Breast epithelium (tissue), 4 donors: ENCODE data around the gene AFAP1. TPM values are rescaled to one million over a fixed set of nuclear protein-coding genes. Genes with fewer than 3 reads are reported as not detected.

Experiments
- DNase-seq, 2 donors: peaks; one replicate each; pipeline ENCODE4 v3.0.0-alpha.2; 2019; ENCODE audit warnings: low spot score in 2 of 2
- H3K27ac ChIP-seq, 2 donors: fragments of 200-600 bp; sonication (generic) in 1 of 2; one replicate each; pipeline ENCODE4 v1.5.1; 2016 to 2019; ENCODE audit warnings: mild to moderate bottlenecking in 1 of 2
- H3K27me3 ChIP-seq, 2 donors: fragments of 200-600 bp; sonication (generic) in 1 of 2; one replicate each; pipeline versions ENCODE4 v1.5.1 to v1.6.0; 2017 to 2019; ENCODE audit warnings: control low read depth in 1 of 2, mild to moderate bottlenecking in 1 of 2
- H3K36me3 ChIP-seq: fragments of 200-600 bp; one replicate; pipeline ENCODE4 v1.5.1; 2019
- H3K4me1 ChIP-seq, 2 donors: fragments of 200-600 bp; sonication (generic); one replicate each; pipeline ENCODE4 v1.5.1; 2016 to 2019; ENCODE audit warnings: control low read depth in 1 of 2
- H3K4me3 ChIP-seq, 3 donors: fragments of 200-600 bp; sonication (generic); 1 replicate in 2 of 3; 2 replicates in 1 of 3; pipeline ENCODE4 v1.5.1; 2016 to 2019; ENCODE audit warnings: mild to moderate bottlenecking in 3 of 3, moderate library complexity in 2 of 3
- H3K9me3 ChIP-seq, 2 donors: fragments of 200-600 bp; sonication (generic) in 1 of 2; one replicate each; pipeline ENCODE4 v1.5.1; 2016 to 2019; ENCODE audit warnings: control low read depth in 1 of 2
- CTCF ChIP-seq, 3 donors: fragments of 450-650 bp; IDR thresholded peaks; one replicate each; pipeline ENCODE4 v1.5.1; 2016 to 2017; ENCODE audit warnings: antibody characterized with exemption in 3 of 3, mild to moderate bottlenecking in 3 of 3, moderate library complexity in 3 of 3
- POLR2A ChIP-seq: fragments of 450-650 bp; IDR thresholded peaks from one replicate; pipeline ENCODE4 v1.6.1; 2016; ENCODE audit warnings: antibody characterized with exemption, mild to moderate bottlenecking, moderate library complexity
- POLR2AphosphoS5 ChIP-seq, 3 donors: sonication (generic); formaldehyde crosslinking; IDR thresholded peaks; one replicate each; pipeline ENCODE4 v1.6.1; 2017; ENCODE audit warnings: antibody characterized with exemption in 3 of 3
- intact Hi-C: fragments of 100-400 bp; cut with DNase I; formaldehyde crosslinking; loops from one replicate; pipeline ENCODE4 v1.15.1; 2023; ENCODE audit warnings: low total_unique reads
- total RNA-seq, 3 donors: library from RNA; depleted of rRNA; stranded (reverse); fragments of >200 nt; gene quantifications; one replicate each; pipeline ENCODE4 v1.1.0, GENCODE V29; 2016

Gene AFAP1
- total RNA-seq, 3 donors from 2014 or later: 14.5 to 21.6 (median 16.6) TPM

DNA sequence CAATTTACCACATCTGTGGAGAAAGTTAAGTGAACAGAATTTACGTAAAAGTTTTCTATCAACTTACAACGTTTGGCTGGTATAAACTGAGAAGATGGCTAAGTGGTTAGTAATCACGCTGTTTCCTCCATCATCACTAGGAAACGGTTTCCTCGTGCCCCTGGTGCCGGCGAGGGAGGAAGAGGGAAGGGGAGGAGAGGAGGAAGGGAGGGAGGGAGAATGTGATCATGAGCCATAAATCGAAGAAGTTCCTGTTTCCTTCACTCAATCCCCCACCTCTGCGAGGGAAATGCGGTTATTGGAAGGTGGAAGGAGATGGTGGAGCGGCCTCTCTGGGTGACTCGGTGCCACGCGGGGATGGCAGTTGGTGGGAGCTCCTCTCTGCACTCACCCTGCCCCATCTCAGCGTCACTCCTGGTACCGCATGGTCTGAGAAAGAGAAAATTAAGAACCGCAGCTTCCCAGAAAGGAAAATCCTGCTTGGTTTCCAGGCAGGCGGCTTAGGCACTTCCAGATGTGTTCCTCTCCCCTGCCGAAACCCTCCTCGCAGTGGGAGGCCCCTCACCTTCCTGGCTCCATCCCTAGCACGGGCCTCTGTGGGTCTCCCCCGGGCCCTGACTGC, 216.8 kb downstream of the AFAP1 start:
- TF ChIP-seq CTCF (IDR thresholded peaks at IDR 0.05) (no peak), POLR2AphosphoS5 (IDR thresholded peaks at IDR 0.05) (no peak), POLR2A (no peak)
- Histone ChIP-seq H3K4me3 (no peak overlapping the region), H3K4me1 (no peaks in the 10 kb centered on the region), H3K27ac (no peak overlapping the region), H3K36me3 (no peaks in the 10 kb centered on the region), H3K9me3 (no peaks in the 10 kb centered on the region), H3K27me3 (peaks cover 0 to 6% of the 10 kb centered on the region in 2 donors)
- intact Hi-C loops: no loop called here
- DNase-seq: no peak

- Histone ChIP-seq H3K4me3 (no peak overlapping the region), H3K27ac (no peak overlapping the region), H3K36me3 (no peaks in the 10 kb centered on the region), H3K9me3 (no peaks in the 10 kb centered on the region), H3K4me1 (no peaks in the 10 kb centered on the region), H3K27me3 (peaks cover 0 to 6% of the 10 kb centered on the region in 2 donors)
- DNase-seq: no peak
- intact Hi-C loops: no loop called here
- TF ChIP-seq POLR2AphosphoS5 (IDR thresholded peaks at IDR 0.05) (no peak), CTCF (IDR thresholded peaks at IDR 0.05) (no peak), POLR2A (no peak)
Measured at GRCh38 chr4:7721984-7722551, 217.6 kb downstream of the AFAP1 start.

DNA sequence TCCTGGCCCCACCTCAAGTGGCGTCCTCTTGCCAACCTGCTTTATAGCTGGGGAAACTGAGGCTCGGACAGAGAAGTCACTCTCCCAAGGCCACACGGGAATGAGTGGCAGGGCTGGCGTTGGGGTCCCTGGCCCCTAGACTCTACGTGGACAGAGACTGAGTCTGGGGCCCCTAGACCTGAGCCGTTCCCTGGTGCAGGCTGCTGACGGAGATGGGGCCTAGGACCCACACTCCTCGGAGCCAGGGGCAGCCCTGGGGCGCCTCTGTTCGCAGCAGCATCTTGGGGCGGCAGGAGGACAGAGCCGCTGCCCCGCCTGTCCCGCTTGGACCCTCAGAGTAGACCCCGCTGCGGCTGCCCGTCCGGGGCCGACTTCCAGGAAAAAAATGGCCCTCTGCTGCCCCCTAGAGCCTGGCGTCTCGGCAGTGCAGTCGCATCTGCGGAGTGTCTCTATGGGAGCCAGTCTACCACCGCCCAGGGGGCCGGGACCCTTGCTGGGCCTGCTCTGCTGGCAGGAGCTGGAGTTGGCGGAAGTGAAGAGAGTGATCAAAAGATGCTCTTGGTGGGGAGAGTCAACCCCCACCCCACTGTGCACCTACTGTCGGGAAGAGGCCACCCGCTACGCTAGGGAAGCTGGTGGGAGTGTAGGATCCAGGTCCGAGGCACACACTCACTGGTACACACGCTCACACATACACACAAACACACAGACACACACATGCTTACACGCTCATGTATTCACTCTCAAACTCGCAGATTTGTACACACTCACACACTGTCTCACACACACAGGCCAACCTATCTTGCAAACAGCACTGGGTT, 220.1 kb downstream of the AFAP1 start:
- intact Hi-C loops: no loop called here
- no peaks in the 10 kb centered on the region for H3K9me3 ChIP-seq
- peak; percentile 59 to 70 (median 63) for TF ChIP-seq CTCF (IDR thresholded peaks at IDR 0.05)
- TF ChIP-seq POLR2A: no peak

DNA sequence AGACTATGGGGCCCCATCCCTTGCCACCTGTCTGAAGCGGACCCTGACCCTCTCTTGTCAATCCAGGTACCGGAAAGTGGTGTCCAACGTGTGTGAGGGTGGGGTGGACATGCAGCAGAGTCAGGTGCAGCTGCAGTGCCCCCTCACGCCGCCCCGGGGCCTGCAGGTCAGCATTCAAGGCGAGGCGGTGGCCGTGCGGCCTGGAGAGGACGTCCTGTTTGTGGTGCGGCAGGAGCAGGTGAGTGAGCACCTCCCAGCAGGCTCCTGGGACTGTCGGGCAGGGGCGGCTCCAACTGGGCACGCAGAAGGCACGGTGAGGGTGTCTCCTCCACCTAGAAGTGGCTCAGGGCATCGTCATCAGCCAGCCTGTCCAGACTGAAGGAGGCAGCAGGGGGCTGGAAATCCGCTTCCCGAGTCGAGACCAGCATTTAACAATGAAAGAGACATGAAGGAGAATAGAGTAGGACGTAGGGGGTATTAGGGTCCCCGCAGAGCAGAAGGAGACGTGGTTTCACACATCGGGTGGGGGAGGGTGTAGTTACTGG, 221.6 kb downstream of the AFAP1 start:
- peaks cover 0 to 6% of the 10 kb centered on the region in 2 donors for H3K27me3 ChIP-seq
- H3K4me3 ChIP-seq: no peak overlapping the region
- no peak overlapping the region for H3K27ac ChIP-seq
- peaks cover 0 to 5% of the 10 kb centered on the region in 2 donors for H3K9me3 ChIP-seq
- intact Hi-C loops: no loop called here
- DNase-seq: no peak
- no peaks in the 10 kb centered on the region for H3K36me3 ChIP-seq
- H3K4me1 ChIP-seq: no peaks in the 10 kb centered on the region
- TF ChIP-seq POLR2AphosphoS5 (IDR thresholded peaks at IDR 0.05) (no peak), POLR2A (no peak), CTCF (IDR thresholded peaks at IDR 0.05) (no peak)

More for the DNA sequence above, 220.1 kb downstream of the AFAP1 start:
- no peaks in the 10 kb centered on the region for H3K4me1 ChIP-seq
- no peak overlapping the region for H3K27ac ChIP-seq
- no peak for DNase-seq
- peak overlapping the region in 1 of 3 donors; percentile 35 for H3K4me3 ChIP-seq
- no peaks in the 10 kb centered on the region for H3K36me3 ChIP-seq
- peaks cover 0 to 6% of the 10 kb centered on the region in 2 donors for H3K27me3 ChIP-seq
